ENCODE results near the gene PRKCE. TPM values are rescaled to one million over a fixed set of nuclear protein-coding genes. Genes with fewer than 3 reads are reported as not detected.
"Not testable (repeated sequence)": the region's sequence is repeated elsewhere in the genome, so short reads cannot be mapped to it uniquely, and the experiment has no call there.

PRKCE gene
- total RNA-seq, 2 donors from 2014 or later, result 10.4 to 13.8 TPM

DNA sequence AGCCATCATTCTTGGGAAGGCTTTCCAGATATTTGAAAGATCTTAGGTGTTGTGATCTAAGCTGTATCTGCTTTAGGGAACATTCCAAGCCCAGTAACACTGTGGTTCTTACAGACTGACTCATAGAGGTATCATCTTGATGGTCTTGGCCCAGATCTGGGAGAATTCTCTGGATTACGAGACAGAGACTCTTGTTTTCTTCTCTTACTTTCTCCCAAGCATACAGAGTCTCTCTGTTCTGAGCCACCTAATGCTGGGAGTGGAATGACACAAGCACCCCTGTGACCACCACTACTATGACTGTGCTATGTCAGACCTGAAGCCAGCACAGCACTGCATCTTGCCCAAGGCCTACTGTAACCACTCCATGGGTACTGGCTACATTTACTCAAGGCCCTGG, 564.7 kb downstream of the PRKCE start:
- DNase-seq (ENCODE audit: low spot score in 2 of 2) (no peak), ATAC-seq (no peak)
- H3K9me3 Mint-ChIP-seq, result peaks cover 29 to 31% of the 10 kb centered on the region in 2 donors
- no peak overlapping the region for H3K27ac Mint-ChIP-seq
- peaks cover 17 to 33% of the 10 kb centered on the region in 2 donors for H3K36me3 Mint-ChIP-seq

DNA sequence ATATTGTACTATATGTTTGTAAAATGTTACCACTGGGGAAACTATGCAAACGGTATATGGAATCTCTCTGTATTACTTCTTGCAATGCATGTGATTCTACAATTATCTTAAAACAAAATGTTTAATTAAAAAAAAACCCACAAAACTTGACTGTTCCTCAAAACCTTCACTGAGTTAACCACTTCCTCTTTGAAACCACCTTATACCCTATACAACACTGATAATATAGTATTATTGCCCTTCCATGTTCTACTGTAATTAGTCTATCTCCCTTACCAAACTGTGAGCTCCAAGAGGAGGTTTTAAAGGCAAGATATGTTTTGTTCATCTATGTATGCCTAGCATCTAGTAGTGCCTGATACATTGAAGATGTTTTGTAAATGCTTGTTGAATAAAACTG, 572.0 kb downstream of the PRKCE start:
- not testable (repeated sequence) for ATAC-seq, H3K27ac Mint-ChIP-seq

DNA sequence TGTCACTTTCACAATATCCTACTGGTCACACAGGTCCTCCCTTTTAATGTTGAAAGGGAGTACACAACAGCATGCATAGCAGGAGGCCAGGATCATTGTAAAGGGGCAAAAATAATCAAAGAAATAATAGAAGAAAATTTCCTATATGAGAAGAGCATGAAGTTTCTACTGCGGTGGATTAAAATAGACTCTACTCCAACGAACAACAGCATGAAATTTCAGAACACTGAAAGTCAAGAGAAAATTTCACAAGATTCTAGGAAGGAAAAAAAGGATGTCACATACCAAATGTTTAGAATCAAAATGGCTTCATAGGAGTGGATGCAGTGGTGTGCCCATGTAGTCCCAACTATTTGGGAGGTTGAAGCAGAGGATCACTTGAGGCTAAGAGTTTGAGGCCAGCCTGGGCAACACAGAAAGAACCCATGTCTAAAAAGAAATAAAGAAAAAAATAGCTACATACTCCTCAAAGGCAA, 573.7 kb downstream of the PRKCE start:
- Mint-ChIP-seq H3K36me3 (peaks cover 0 to 5% of the 10 kb centered on the region in 2 donors), H3K9me3 (no peaks in the 10 kb centered on the region), H3K27ac (no peak overlapping the region)
- no peak for DNase-seq (ENCODE audit: low spot score in 2 of 2)
- ATAC-seq, result no peak

More for the DNA sequence above, 572.0 kb downstream of the PRKCE start:
- H3K36me3 Mint-ChIP-seq, result peaks cover 3 to 13% of the 10 kb centered on the region in 2 donors
- not testable (repeated sequence) for DNase-seq (ENCODE audit: low spot score in 2 of 2); H3K9me3 Mint-ChIP-seq

DNA sequence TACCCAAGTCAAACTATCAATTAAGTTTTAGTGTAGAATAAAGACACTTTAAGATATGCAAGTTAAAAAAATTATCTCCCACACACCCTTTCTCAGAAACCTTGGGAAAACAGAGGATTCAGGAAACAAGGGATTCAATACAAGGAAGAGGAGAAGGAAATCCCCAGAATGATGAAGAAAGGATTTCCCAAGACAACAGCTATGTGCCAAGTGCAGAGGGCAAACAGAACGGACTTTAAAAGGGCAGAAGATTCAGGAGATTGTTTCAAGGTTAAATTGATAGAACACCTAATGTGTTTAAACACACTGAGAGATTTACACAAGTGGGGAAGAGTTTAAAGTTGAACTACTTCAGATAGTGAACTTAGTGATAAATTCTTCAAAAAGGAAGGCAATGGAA, 574.3 kb downstream of the PRKCE start:
- Mint-ChIP-seq H3K36me3 (no peaks in the 10 kb centered on the region), H3K27ac (no peak overlapping the region), H3K9me3 (no peaks in the 10 kb centered on the region)
- DNase-seq (ENCODE audit: low spot score in 2 of 2) (no peak), ATAC-seq (no peak)

DNA sequence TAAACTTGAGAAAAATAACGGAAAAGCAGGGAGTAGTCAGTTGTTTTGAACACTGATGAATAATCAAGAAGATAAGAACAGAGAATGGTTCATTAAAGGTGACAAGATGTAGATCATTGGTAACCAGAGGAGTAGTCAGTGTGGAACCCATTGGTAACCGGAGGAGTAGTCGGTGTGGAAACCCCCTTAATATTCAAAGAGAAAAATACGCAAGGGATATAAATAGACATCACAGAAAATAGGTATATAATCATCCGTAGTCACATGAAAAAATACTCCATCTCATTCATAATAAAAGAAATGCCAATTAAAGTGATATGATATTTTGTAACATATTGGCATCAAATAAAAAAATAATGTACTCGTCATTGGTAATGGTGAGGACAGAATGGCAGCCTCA, 575.1 kb downstream of the PRKCE start:
- no peak overlapping the region for H3K27ac Mint-ChIP-seq

DNA sequence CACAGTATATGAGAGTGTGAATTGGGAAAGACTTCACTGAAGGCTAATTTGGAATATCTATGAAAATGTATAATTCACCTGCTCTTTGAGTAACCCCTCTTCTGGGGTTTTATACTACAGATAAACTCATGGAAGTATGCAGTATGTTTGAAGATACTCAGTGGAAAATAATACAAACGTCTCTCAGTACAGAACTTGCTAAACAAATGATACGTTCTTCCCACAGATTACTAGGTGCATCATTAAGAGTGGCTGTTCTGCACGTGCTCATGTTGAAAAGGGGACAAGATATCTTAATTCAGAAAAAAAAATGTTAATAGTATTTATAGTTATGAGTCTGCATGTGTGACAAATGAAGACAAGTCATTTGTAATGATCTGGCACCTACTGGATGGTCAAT, 575.5 kb downstream of the PRKCE start:
- no peak for DNase-seq (ENCODE audit: low spot score in 2 of 2)
- Mint-ChIP-seq H3K27ac (no peak overlapping the region), H3K36me3 (no peaks in the 10 kb centered on the region), H3K9me3 (no peaks in the 10 kb centered on the region)
- ATAC-seq, result peak in 1 of 2 donors; percentile 29

More for the DNA sequence above, 575.1 kb downstream of the PRKCE start:
- no peaks in the 10 kb centered on the region for H3K36me3 Mint-ChIP-seq
- ATAC-seq (peak in 1 of 2 donors; percentile 42), DNase-seq (ENCODE audit: low spot score in 2 of 2) (no peak)
- H3K9me3 Mint-ChIP-seq, result no peaks in the 10 kb centered on the region

DNA sequence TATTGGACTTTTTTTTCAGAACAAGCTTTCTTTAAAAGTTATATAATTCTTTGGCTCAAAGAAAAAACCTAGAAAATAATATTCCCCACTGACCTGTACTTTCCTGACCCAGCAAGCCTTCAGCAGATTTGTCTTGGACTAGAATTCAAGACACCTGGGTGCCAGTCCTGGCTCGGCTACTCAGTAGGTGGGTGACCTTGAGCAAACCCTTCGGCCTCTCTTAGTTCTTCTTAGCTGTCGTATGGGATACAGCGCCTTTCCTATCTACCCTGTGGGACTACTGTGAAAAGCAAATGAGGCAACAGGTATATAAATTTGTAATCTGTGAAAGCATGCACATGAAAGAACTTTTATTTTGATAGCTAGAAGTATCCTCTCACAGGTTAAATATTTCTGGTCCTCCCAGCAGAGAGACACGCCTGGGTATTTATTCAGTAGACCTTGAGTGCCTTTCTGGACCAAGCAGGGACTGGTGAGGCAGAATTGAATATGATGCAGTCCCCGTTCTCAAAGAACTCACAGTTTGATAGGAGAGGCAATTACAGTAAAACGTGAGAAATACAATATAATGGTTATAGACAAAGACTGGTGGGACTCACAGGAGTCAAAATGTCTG, 576.3 kb downstream of the PRKCE start:
- no peaks in the 10 kb centered on the region for H3K9me3 Mint-ChIP-seq
- no peak for ATAC-seq
- H3K36me3 Mint-ChIP-seq, result no peaks in the 10 kb centered on the region
- no peak overlapping the region for H3K27ac Mint-ChIP-seq
- DNase-seq (ENCODE audit: low spot score in 2 of 2), result no peak

DNA sequence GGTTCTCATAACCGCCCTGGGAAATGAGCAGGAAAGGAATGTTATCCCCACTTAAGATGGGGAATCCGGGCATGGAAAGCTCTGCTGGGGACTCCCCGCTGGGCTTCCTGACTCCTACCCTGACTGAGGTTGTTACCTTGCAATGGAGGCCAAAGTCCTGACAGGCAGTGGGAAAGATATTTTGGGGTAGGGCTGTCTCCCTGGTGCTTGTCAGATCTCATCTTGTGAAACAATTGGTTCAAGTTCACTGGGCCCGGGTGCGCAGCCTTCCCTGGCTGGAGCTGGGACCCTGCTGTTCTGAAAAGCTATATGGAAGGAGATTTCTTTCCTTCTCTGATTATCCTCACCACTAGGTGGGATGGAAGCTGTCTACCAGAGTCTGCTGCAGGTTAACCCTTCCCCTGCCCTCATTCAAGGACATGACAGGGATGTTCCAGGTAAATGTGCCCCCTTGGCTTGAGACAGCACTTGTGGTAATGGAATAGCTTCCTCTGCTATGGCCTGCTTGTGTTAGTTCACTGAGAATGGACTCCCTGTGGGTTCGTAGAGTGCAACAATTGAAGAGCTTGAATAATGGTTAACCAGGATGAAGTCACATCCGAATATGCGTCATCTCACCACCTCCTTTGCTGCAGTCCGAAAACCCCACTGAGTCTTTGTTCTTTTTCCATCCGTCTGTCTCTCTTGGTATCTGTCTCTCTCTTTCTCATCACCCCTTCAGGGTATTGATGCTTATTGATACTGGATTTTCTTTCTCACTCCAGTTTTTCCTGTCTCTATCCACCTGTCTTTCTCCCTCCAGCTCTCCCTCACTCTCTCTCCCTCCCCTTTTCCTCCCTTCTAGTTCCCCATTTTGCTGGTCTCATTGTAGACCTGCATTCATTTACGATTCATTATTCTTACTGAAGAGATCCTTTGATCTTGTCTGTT, 577.9 kb downstream of the PRKCE start:
- DNase-seq (ENCODE audit: low spot score in 2 of 2) (no peak), ATAC-seq (peak; percentile 75 to 85)
- Mint-ChIP-seq H3K27ac (peak overlapping the region; percentile 33 to 65), H3K36me3 (no peaks in the 10 kb centered on the region), H3K9me3 (no peaks in the 10 kb centered on the region)

DNA sequence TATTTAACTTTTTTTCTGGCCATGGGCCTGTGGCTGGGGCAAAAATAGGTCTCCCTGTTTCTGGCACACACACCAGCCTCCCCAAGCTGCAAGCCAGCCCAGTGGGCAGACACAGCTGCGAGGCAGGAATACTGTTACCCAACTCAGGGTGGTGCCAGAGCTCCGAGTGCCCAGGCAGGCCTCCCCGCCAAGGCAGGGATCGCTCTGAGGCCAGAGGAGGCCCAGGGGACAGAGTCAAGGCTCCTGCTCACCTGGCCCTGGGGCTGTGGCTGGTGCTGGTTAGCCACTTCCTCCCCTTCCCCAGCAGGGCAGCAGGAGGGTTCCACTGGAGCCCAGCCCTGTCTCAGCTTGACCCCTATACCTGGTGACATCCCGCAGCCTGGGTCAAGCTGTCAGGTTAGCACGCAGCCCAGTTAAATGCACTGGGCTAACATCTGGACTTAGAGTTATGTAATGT, 578.7 kb downstream of the PRKCE start:
- H3K9me3 Mint-ChIP-seq, result no peaks in the 10 kb centered on the region
- DNase-seq (ENCODE audit: low spot score in 2 of 2) (no peak), ATAC-seq (peak; percentile 21 to 54)
- peak overlapping the region in 1 of 2 donors; percentile 65 for H3K27ac Mint-ChIP-seq
- H3K36me3 Mint-ChIP-seq, result no peaks in the 10 kb centered on the region

DNA sequence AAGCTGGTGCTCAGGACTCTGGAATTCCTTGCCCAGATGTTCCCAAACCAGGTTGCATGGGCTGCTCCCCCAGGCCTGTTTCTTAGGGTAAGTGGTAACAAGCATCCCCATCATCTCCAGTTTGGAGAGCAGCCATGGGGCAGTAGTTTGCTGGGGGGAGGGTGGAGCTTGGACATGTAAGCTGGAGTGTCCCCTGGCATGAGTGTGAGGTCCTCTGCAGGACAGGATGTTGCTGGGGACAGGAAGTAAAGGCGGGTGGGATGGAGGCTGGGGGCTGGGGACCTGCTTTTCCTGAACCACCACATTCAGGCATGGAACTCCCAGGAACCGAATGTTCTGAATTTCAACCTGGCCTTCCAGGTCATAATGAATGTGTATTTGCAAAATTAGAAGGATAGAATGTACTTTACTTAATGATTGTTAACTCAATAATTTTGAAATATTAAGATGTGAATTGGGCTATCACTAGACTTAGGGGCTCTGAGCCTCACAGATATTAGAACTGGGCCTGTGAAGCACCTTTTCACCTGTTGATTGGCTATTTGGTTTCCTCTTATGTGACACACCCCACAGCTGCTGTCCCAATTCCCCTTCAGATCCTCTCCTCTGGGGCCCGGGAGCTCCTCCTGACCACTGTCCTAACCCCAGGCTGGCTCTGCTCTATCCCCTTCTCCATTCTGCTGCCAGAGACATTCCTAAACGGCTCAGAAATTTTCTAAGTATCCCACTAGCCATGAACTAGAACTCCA, 579.4 kb downstream of the PRKCE start:
- Mint-ChIP-seq H3K36me3 (no peaks in the 10 kb centered on the region), H3K27ac (no peak overlapping the region), H3K9me3 (no peaks in the 10 kb centered on the region)
- ATAC-seq (no peak), DNase-seq (ENCODE audit: low spot score in 2 of 2) (no peak)

DNA sequence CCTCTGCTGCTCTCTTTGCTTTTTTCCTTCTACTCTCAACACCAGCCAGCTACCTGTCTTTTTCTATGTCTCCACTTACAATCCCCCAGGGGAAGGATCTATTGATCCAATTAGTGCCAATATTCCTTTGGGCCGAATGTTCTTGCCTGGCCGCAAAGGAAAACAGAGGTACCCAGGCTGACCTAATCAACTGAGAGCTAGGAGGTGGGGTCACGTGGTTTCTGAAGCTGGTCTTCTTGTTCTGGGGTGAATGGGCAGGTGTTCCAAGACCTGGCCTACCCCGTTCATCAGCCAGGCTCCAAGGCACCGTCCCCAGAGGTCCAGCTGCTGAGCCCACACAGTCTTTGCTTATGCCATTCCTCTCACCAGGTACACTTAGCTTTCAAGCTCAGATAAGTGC, 580.2 kb downstream of the PRKCE start:
- H3K27ac Mint-ChIP-seq, result no peak overlapping the region
- ATAC-seq (no peak), DNase-seq (ENCODE audit: low spot score in 2 of 2) (no peak)
- no peaks in the 10 kb centered on the region for H3K9me3 Mint-ChIP-seq
- H3K36me3 Mint-ChIP-seq, result no peaks in the 10 kb centered on the region

DNA sequence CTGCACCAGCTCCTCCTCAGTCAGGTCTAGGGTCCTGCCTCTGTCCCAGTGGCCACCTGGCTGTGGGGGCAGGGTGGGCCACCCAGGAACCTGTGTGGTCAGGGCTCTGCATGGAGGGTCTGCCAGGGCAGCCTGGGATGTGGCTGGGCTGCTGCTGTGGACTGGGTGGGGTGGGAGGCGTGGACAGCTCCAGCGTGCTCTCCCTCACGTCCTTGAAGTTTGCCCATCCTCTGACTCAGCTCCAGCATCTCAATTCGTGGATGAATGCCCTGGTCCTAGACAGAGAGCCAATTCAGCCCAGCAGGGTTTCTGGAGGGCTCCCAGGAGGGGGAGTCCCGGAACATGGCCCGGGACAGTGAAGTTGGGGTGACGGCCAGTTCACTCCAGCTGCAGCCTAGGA, 581.4 kb downstream of the PRKCE start:
- no peak for ATAC-seq
- Mint-ChIP-seq H3K27ac (no peak overlapping the region), H3K36me3 (no peaks in the 10 kb centered on the region), H3K9me3 (no peaks in the 10 kb centered on the region)
- DNase-seq (ENCODE audit: low spot score in 2 of 2), result no peak

DNA sequence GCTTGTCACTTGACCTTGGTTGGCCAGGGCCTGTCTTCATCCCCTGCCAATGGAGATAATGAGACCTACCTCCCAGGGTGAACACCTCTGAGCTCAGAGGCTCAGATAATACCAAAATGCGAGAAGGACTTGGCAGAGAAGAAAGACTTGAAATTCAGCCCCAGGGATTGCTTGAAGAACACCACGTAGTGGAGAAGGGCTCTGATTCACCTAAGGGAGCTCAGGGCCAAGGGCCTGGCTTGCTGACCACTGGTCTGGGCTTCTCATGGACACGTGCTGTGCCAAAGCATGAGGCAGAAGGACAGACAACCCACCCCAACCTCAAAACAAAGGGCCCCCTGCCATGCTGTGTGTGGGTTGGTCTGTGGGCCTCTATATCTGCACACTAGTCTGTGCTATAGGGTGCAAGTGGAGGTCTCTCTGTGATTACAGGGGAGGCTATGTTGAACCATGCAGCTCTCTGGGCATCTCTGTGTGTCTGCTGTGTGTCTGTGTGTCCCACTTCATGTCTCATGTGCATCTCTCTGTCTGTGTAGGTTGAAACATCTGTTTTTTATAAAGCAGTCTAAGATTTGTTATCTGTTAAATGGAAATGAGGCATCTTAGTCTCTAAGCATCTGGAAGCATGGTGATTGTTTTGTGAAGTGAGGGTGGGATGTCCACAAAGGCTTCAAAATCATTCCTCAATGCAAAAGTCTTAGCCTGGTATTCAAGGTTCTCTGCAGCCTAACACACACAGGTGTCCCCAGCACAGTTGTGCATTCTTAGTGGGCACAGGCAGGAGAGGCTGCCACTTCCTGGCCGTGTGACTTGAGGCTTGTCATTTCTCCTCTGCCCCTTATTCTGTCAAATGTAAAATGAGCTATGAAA, 584.8 kb downstream of the PRKCE start:
- no peak for DNase-seq (ENCODE audit: low spot score in 2 of 2)
- Mint-ChIP-seq H3K9me3 (no peaks in the 10 kb centered on the region), H3K36me3 (peaks cover 0 to 12% of the 10 kb centered on the region in 2 donors), H3K27ac (no peak overlapping the region)
- no peak for ATAC-seq

DNA sequence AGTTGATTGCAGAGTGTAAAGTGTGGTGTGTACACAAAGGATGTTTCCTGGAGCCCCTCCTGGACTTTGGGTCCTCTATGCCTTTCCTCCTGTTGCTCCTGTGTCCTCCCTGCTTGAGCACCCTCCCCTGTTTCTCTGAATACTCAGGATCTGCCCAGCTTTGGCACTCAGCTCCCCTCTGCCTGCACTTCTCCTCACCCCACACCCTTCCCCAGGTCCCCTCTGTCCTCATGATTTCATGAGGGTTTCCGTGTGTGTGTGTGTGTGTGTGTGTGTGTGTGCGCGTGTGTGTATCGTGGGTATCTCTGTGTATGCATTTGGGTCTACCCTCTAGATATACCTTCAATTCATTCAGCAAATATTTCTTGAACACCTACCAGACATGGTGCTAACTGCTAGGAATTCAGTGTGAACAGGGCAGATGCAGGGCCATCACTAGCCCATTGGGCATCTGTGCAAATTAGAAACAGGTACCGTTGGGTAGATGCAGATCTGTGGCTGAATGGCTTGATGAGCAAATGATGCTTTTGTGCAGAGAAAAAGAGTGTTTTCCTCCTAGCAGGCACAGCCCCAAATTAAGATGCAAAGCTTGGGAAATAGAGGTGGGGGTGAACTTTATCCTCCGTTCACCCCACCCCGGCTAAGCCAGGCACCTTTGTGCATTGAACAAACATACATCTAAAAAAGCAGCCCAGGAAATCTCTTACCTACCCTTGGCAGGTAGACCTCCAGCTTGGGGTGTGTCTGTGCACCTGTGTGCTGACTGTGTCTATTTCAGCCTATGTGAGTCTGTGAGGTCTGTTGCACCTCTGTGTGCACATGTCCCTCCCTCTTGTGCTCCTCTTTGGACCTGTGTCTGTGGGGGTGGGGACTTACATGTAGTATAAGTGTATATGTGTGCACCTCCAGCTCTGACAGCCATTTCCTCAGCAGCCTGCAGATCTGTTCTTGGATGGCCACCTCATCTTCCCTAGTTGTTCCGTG, 585.7 kb downstream of the PRKCE start:
- ATAC-seq (no peak), DNase-seq (ENCODE audit: low spot score in 2 of 2) (no peak)
- no peaks in the 10 kb centered on the region for H3K9me3 Mint-ChIP-seq
- peaks cover 0 to 12% of the 10 kb centered on the region in 2 donors for H3K36me3 Mint-ChIP-seq
- no peak overlapping the region for H3K27ac Mint-ChIP-seq
